KMS-11 (cell line): ENCODE results near the gene PACS1.

Experiments
- H2AFZ ChIP-seq: fragments of 200-600 bp; sonication (generic); 2 replicates; pipeline ENCODE4 v1.6.1; 2016; ENCODE audit warnings: antibody characterized with exemption, mixed run types, low read depth
- H3K27ac ChIP-seq: fragments of 200-600 bp; sonication (generic); 2 replicates; pipeline ENCODE4 v1.6.1; 2016; ENCODE audit warnings: mild to moderate bottlenecking, mixed run types
- H3K27me3 ChIP-seq: fragments of 200-600 bp; sonication (generic); 2 replicates; pipeline ENCODE4 v1.6.1; 2017; ENCODE audit warnings: mild to moderate bottlenecking, low read depth, mixed run types, moderate library complexity; ENCODE audit not compliant: insufficient read depth
- H3K36me3 ChIP-seq: fragments of 200-600 bp; sonication (generic); 2 replicates; pipeline ENCODE4 v1.6.1; 2017; ENCODE audit warnings: mild to moderate bottlenecking, mixed run types; ENCODE audit not compliant: insufficient read depth
- H3K4me1 ChIP-seq: fragments of 200-600 bp; sonication (generic); 2 replicates; pipeline ENCODE4 v1.6.1; 2016; ENCODE audit warnings: mild to moderate bottlenecking, low read depth, mixed run types; ENCODE audit not compliant: poor library complexity, severe bottlenecking
- H3K4me2 ChIP-seq: fragments of 200-600 bp; sonication (generic); 2 replicates; pipeline ENCODE4 v1.7.0; 2016; ENCODE audit warnings: mild to moderate bottlenecking, mixed run types
- H3K4me3 ChIP-seq: fragments of 200-600 bp; sonication (generic); IDR thresholded peaks from 2 replicates; pipeline ENCODE4 v1.6.1; 2017; ENCODE audit warnings: low read depth, low read length, mixed read lengths; ENCODE audit not compliant: insufficient read depth
- H3K79me2 ChIP-seq: fragments of 200-600 bp; sonication (generic); 2 replicates; pipeline ENCODE4 v1.6.1; 2016; ENCODE audit warnings: low read depth, mixed run types; ENCODE audit not compliant: insufficient read depth
- H3K9ac ChIP-seq: fragments of 200-600 bp; sonication (generic); 2 replicates; pipeline ENCODE4 v1.6.1; 2016; ENCODE audit warnings: mild to moderate bottlenecking, mixed run types
- H4K20me1 ChIP-seq: fragments of 200-600 bp; sonication (generic); 2 replicates; pipeline ENCODE4 v1.6.1; 2016; ENCODE audit warnings: mild to moderate bottlenecking, mixed run types; ENCODE audit not compliant: insufficient read depth
- TF ChIP-seq, protein P1 (sequence below): fragments of 200-600 bp; sonication (generic); conservative IDR thresholded peaks from 2 replicates; pipeline ENCODE4 v1.6.1; 2017; ENCODE audit warnings: low read depth, mild to moderate bottlenecking, antibody characterized with exemption, low read length, moderate library complexity, mixed read lengths

Gene PACS1

DNA sequence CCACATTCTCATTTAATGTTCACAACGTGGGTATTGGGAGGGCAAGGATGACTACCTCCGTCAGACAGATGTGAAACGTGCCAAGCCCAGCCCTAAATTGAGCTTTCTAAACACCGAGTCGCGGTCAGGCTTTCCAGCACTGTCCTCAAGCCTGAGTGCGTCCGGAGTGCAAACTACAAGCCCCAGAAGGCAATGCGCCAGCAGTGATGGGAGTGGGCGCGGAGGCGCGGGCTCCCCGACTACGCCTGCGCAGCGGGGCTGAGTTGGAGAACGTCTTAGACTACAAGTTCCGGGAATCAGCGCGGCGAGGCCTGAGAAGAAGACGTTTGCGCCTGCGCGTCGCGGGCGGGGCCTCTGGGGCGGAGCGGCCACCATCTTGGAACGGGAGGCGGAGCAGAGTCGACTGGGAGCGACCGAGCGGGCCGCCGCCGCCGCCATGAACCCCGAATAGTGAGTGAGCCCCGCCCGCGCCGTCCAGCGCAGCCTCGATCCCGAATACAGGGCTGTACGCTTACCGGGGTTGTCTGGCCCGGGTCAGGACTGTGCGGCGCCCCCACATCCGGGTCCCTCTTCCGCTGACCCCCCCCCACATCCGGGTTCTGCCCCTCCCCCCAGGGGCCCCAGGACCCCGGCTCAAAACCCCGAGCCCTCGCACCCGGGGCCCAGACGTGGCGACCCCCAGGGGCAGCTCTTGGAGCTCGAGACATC is 198.3 kb downstream of the PACS1 start, which contains the start of gene RAB1B:
RAB1B (plus strand) TSS at position 396 of the 708 bp plus-strand sequence; CDS start at position 437, 41 bp downstream.
- H3K4me1 ChIP-seq = peaks cover 21% of the 10 kb centered on the region

GRCh38 chr11:66268952-66269905 is 199.2 kb downstream of the PACS1 start:
- H4K20me1 ChIP-seq = no peaks in the 10 kb centered on the region
- peak overlapping the region; percentile 18 for H3K4me3 ChIP-seq
- peak overlapping the region; percentile 17; the same call in 1 of the 2 replicates for H2AFZ ChIP-seq
- peaks cover 21% of the 10 kb centered on the region for H3K4me1 ChIP-seq
- H3K36me3 ChIP-seq = 0 out of 2 replicates have a peak, but pooled peaks cover 2% of the 10 kb centered on the region
- H3K27me3 ChIP-seq = no peaks in the 10 kb centered on the region
- peak overlapping the region; percentile 36 for H3K4me2 ChIP-seq
- peak overlapping the region; percentile 40; the same call in 1 of the 2 replicates for H3K27ac ChIP-seq
- H3K79me2 ChIP-seq = peaks cover 31% of the 10 kb centered on the region
- H3K9ac ChIP-seq = peak overlapping the region; percentile 51
- TF ChIP-seq, protein P1, sequence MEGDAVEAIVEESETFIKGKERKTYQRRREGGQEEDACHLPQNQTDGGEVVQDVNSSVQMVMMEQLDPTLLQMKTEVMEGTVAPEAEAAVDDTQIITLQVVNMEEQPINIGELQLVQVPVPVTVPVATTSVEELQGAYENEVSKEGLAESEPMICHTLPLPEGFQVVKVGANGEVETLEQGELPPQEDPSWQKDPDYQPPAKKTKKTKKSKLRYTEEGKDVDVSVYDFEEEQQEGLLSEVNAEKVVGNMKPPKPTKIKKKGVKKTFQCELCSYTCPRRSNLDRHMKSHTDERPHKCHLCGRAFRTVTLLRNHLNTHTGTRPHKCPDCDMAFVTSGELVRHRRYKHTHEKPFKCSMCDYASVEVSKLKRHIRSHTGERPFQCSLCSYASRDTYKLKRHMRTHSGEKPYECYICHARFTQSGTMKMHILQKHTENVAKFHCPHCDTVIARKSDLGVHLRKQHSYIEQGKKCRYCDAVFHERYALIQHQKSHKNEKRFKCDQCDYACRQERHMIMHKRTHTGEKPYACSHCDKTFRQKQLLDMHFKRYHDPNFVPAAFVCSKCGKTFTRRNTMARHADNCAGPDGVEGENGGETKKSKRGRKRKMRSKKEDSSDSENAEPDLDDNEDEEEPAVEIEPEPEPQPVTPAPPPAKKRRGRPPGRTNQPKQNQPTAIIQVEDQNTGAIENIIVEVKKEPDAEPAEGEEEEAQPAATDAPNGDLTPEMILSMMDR = peak; percentile 14

More for the DNA sequence above, 198.3 kb downstream of the PACS1 start, which contains the start of gene RAB1B:
- TF ChIP-seq, protein P1 = no peak
- H3K4me3 ChIP-seq = peak within 1 kb of the TSS; percentile 18
- H2AFZ ChIP-seq = peak within 1 kb of the TSS; percentile 58; the same call in 1 of the 2 replicates
- H3K4me2 ChIP-seq = peak within 1 kb of the TSS; percentile 69
- peak within 1 kb of the TSS; percentile 68 for H3K27ac ChIP-seq
- H3K36me3 ChIP-seq = 0 out of 2 replicates have a peak, but pooled peaks cover 1% of the 10 kb centered on the region
- H3K27me3 ChIP-seq = no peaks in the 10 kb centered on the region
- H3K9ac ChIP-seq = peak within 1 kb of the TSS; percentile 51
- H4K20me1 ChIP-seq = no peaks in the 10 kb centered on the region
- peaks cover 31% of the 10 kb centered on the region for H3K79me2 ChIP-seq

DNA sequence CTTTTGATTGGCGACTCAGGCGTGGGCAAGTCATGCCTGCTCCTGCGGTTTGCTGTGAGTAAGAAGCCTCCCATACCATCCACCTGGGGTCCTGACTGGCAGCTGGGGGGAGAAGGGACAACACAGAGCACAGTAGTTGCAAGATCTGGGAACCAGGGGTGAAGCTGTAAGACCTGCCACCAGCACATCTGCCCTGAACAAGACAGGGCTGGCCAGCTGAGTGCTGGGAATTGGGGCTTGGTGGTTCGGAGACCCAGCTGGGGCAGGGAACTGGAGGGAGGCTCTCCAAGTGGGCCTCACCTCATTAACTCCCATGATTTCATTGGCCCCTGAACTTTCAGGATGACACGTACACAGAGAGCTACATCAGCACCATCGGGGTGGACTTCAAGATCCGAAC is 201.7 kb downstream of the PACS1 start:
- TF ChIP-seq, protein P1 = no peak
- Histone ChIP-seq H3K79me2 (peaks cover 31% of the 10 kb centered on the region), H3K27ac (no peak overlapping the region), H3K4me3 (no peak overlapping the region), H3K9ac (no peak overlapping the region), H4K20me1 (no peaks in the 10 kb centered on the region), H2AFZ (no peak overlapping the region), H3K27me3 (no peaks in the 10 kb centered on the region), H3K36me3 (0 out of 2 replicates have a peak, but pooled peaks cover 2% of the 10 kb centered on the region), H3K4me1 (peaks cover 21% of the 10 kb centered on the region), H3K4me2 (no peak overlapping the region)

DNA sequence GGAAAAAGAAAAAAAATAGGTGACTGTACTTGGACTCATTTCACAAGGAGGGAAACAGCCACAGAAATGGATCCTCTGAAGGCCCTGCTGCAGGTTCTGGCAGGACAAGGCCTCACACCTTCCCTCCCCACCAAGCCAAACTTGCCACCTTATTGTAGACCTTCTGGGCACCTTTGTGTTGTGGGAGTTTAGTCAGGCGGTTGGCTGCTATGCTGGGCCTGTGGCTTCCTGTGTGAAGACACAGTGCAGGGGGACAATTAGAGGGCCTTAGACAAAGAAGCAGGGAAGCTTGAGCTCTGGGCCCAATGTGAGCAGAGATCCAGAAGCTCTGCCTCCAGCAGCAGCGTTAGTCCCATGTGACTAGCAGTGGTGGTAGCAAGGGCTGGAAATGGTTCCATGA is 202.5 kb downstream of the PACS1 start:
- H3K9ac ChIP-seq = no peak overlapping the region
- no peak overlapping the region for H3K27ac ChIP-seq
- H3K27me3 ChIP-seq = no peaks in the 10 kb centered on the region
- no peak overlapping the region for H3K4me3 ChIP-seq
- TF ChIP-seq, protein P1 = no peak
- no peaks in the 10 kb centered on the region for H4K20me1 ChIP-seq
- H3K36me3 ChIP-seq = 0 out of 2 replicates have a peak, but pooled peaks cover 2% of the 10 kb centered on the region
- peaks cover 31% of the 10 kb centered on the region for H3K79me2 ChIP-seq
- H3K4me1 ChIP-seq = peaks cover 24% of the 10 kb centered on the region
- no peak overlapping the region for H3K4me2 ChIP-seq
- H2AFZ ChIP-seq = no peak overlapping the region
